Activated naive CD8-positive, alpha-beta T cell treated with anti-CD3 and anti-CD28 coated beads, Interleukin-2, amount 10 ng/mL, durations not matched to agents 7 days and 5 days (primary cell): Measurements from ENCODE around the gene OR6N2. TPM values are rescaled to one million over a fixed set of nuclear protein-coding genes. Genes with fewer than 3 reads are reported as not detected.

Source experiments
- ATAC-seq: fragments of 150-1000 bp; cut with Tn5 transposase; one replicate; pipeline ENCODE4 v1.10.0; 2021; ENCODE audit warnings: low read depth, moderate library complexity
- POLR2A ChIA-PET: fragments of 350-600 bp; sonication (Branson Sonifier 250); formaldehyde crosslinking; loops from one replicate; lab custom pipeline; 2021; ENCODE audit warnings: antibody characterized with exemption; lab: Charles Lee
- DNase-seq: peaks from one replicate; pipeline ENCODE4 v3.0.0; 2021
- H3K27ac Mint-ChIP-seq: one replicate; pipeline ENCODE4 v1.8.0; 2022; ENCODE audit warnings: mild to moderate bottlenecking, mixed read lengths
- H3K27me3 Mint-ChIP-seq: one replicate; pipeline ENCODE4 v1.8.0; 2022; ENCODE audit warnings: mild to moderate bottlenecking, moderate library complexity, mixed read lengths
- H3K36me3 Mint-ChIP-seq: one replicate; pipeline ENCODE4 v1.8.0; 2021; ENCODE audit warnings: mild to moderate bottlenecking, mixed read lengths
- H3K4me1 Mint-ChIP-seq: one replicate; pipeline ENCODE4 v1.8.0; 2021; ENCODE audit warnings: mixed read lengths
- H3K4me3 Mint-ChIP-seq: one replicate; pipeline ENCODE4 v1.8.0; 2022; ENCODE audit warnings: mild to moderate bottlenecking, moderate library complexity, mixed read lengths
- H3K9me3 Mint-ChIP-seq: one replicate; pipeline ENCODE4 v1.8.0; 2021; ENCODE audit warnings: mixed read lengths
- total RNA-seq, 2 experiments: library from RNA; stranded (reverse); gene quantifications; one replicate each; pipeline ENCODE4 v1.2.3, GENCODE V29; 2021

OR6N2 gene
- total RNA-seq = not detected

DNA sequence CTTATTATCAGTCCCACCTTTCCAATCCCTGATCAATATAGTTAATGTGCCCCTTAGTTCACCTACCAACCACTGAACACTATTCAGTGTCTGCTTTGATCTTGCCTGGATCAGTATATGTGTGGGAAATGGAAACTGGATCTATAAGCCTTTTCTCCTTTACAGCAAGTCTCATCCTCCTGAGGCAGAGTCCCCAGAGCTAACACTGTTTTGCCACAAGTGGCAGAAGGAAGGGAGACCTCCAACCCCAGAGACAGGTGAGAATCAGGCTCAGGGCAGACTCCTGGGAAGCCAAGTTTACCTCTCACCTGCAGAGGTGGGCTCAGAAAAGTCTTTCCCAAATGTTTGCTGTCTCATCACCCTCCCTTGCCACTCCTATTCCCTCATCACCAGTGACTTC lies at the start of gene OR6N2:
Gene OR6N2, minus strand, starts transcription at position 101 of the 400 bp plus-strand sequence. CDS start 3,569 bp downstream, outside the sequence.
- H3K27me3 Mint-ChIP-seq = peaks cover 7% of the 10 kb centered on the region
- no peaks in the 10 kb centered on the region for H3K36me3 Mint-ChIP-seq
- H3K9me3 Mint-ChIP-seq = no peaks in the 10 kb centered on the region
- H3K4me3 Mint-ChIP-seq = no peak within 1 kb of the TSS
- DNase-seq (no peak), ATAC-seq (no peak)
- no peak within 1 kb of the TSS for H3K27ac Mint-ChIP-seq
- H3K4me1 Mint-ChIP-seq = no peaks in the 10 kb centered on the region
- POLR2A ChIA-PET = no interaction called here

- POLR2A ChIA-PET = no interaction called here
- Mint-ChIP-seq H3K27ac (no peak overlapping the region), H3K4me3 (no peak overlapping the region), H3K4me1 (no peaks in the 10 kb centered on the region), H3K36me3 (no peaks in the 10 kb centered on the region), H3K9me3 (peaks cover 9% of the 10 kb centered on the region), H3K27me3 (peaks cover 3% of the 10 kb centered on the region)
- DNase-seq (no peak), ATAC-seq (no peak)
Observed at GRCh38 chr1:158830074-158830677, 49.2 kb upstream of the OR6N2 start.

GRCh38 chr1:158821723-158822122 lies 40.7 kb upstream of the OR6N2 start:
- Mint-ChIP-seq H3K9me3 (no peaks in the 10 kb centered on the region), H3K4me3 (no peak overlapping the region), H3K36me3 (no peaks in the 10 kb centered on the region), H3K27me3 (peaks cover 4% of the 10 kb centered on the region), H3K27ac (no peak overlapping the region), H3K4me1 (no peaks in the 10 kb centered on the region)
- ATAC-seq (no peak), DNase-seq (no peak)
- POLR2A ChIA-PET = no interaction called here

- Mint-ChIP-seq H3K9me3 (no peaks in the 10 kb centered on the region), H3K27me3 (peaks cover 2% of the 10 kb centered on the region), H3K4me1 (no peaks in the 10 kb centered on the region), H3K4me3 (no peak overlapping the region), H3K27ac (no peak overlapping the region), H3K36me3 (no peaks in the 10 kb centered on the region)
- ATAC-seq (no peak), DNase-seq (no peak)
- POLR2A ChIA-PET = no interaction called here
Observed at GRCh38 chr1:158819461-158820443, 38.7 kb upstream of the OR6N2 start.

DNA sequence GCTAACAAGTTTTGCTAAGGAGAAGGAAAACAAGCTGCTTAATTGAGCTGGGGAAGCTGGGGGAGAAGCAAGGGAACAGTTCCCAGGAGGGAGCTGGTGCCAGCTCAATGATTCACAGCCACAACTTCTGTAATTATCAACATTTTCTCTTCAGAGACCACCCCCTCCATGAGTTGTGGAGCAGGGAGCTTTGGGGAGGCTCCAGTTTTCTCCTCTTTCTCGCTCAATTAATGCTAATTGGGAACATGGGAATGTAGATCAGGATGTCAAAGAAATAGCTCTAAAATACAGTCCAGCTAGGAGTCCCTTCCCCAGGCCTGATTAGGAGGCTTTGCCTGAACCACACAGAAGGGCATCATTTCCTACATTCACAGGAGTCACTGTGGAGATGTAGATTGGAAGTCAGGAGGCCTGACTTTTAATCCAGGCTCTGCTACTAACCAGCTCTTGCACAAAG lies 38.0 kb upstream of the OR6N2 start:
- Mint-ChIP-seq H3K4me3 (no peak overlapping the region), H3K27me3 (peaks cover 2% of the 10 kb centered on the region), H3K27ac (no peak overlapping the region), H3K9me3 (no peaks in the 10 kb centered on the region), H3K36me3 (no peaks in the 10 kb centered on the region), H3K4me1 (no peaks in the 10 kb centered on the region)
- DNase-seq (no peak), ATAC-seq (no peak)
- POLR2A ChIA-PET = no interaction called here

GRCh38 chr1:158818560-158818959 lies 37.6 kb upstream of the OR6N2 start:
- DNase-seq (no peak), ATAC-seq (no peak)
- peaks cover 2% of the 10 kb centered on the region for H3K27me3 Mint-ChIP-seq
- H3K4me1 Mint-ChIP-seq = no peaks in the 10 kb centered on the region
- POLR2A ChIA-PET = no interaction called here
- no peak overlapping the region for H3K4me3 Mint-ChIP-seq
- H3K27ac Mint-ChIP-seq = no peak overlapping the region
- no peaks in the 10 kb centered on the region for H3K36me3 Mint-ChIP-seq
- H3K9me3 Mint-ChIP-seq = no peaks in the 10 kb centered on the region

DNA sequence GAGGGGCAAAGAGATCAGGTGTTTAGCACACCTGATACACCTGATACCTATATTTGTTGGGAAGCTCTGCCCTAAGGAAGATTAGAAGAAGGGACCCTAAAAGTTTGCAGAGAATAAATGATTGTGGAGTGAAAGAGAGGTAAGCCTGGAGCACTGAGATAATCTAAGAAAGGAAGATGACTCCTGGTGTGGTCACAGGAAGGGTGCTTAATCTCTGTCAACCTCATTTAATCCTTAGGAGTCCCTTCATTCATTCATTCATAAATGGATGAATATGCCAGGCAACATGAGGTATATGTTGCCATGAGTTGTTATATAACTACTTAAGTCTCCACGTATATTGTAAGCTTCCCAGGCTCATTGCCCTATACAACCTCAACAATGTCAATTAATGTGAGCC lies 34.0 kb upstream of the OR6N2 start:
- H3K27me3 Mint-ChIP-seq = peaks cover 2% of the 10 kb centered on the region
- no peaks in the 10 kb centered on the region for H3K36me3 Mint-ChIP-seq
- no peak overlapping the region for H3K4me3 Mint-ChIP-seq
- ATAC-seq (no peak), DNase-seq (no peak)
- POLR2A ChIA-PET = no interaction called here
- no peaks in the 10 kb centered on the region for H3K4me1 Mint-ChIP-seq
- no peaks in the 10 kb centered on the region for H3K9me3 Mint-ChIP-seq
- H3K27ac Mint-ChIP-seq = no peak overlapping the region

DNA sequence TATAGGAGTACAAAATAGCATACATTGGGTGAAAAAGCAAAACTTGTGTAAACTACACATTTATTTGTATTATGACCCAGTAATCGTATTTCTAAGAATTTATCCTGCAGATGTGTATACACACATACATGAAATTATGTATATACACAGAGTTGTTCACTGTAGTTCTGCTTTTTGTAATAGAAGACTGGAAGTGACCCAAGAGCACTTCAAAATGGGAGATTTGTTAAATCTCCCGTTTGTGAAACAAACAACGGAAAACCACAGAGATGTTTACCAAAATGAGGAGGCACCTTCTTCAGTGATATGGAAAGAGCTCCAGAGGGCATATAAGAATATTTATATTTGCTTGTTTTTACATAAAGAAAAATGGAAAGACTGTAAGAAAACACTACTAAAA lies 32.2 kb upstream of the OR6N2 start:
- ATAC-seq = no peak
- POLR2A ChIA-PET = no interaction called here
- no peak for DNase-seq
- Mint-ChIP-seq H3K9me3 (no peaks in the 10 kb centered on the region), H3K4me3 (no peak overlapping the region), H3K27ac (no peak overlapping the region), H3K4me1 (no peaks in the 10 kb centered on the region), H3K27me3 (peaks cover 2% of the 10 kb centered on the region), H3K36me3 (no peaks in the 10 kb centered on the region)

GRCh38 chr1:158812336-158812735 lies 31.3 kb upstream of the OR6N2 start:
- no peak for DNase-seq
- POLR2A ChIA-PET = no interaction called here
- no peak overlapping the region for H3K4me3 Mint-ChIP-seq
- no peaks in the 10 kb centered on the region for H3K9me3 Mint-ChIP-seq
- H3K27me3 Mint-ChIP-seq = peaks cover 4% of the 10 kb centered on the region
- no peaks in the 10 kb centered on the region for H3K36me3 Mint-ChIP-seq
- no peak for ATAC-seq
- no peaks in the 10 kb centered on the region for H3K4me1 Mint-ChIP-seq
- no peak overlapping the region for H3K27ac Mint-ChIP-seq

DNA sequence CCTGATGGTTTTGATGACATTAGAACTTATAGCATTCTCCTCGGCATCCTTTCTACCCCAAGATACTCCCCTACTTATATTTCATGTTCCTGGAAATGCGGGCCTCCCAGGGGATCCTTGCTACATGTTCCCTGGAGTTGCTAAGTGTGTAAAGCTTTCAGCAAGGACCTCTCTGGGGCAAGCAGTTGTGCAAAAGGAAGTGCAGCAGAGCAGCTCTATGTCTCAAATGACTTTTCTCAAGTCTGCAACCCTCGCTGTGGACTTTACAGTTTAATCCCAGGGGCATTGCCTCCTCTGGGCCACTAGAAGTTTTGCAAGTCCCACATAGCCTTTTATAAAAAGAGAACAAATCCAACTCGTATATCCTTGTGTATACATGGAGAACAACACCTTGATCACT lies 29.3 kb upstream of the OR6N2 start:
- H3K27ac Mint-ChIP-seq = no peak overlapping the region
- peaks cover 10% of the 10 kb centered on the region for H3K27me3 Mint-ChIP-seq
- DNase-seq (no peak), ATAC-seq (no peak)
- H3K36me3 Mint-ChIP-seq = no peaks in the 10 kb centered on the region
- POLR2A ChIA-PET = no interaction called here
- H3K9me3 Mint-ChIP-seq = no peaks in the 10 kb centered on the region
- no peak overlapping the region for H3K4me3 Mint-ChIP-seq
- H3K4me1 Mint-ChIP-seq = no peaks in the 10 kb centered on the region

GRCh38 chr1:158809862-158810261 lies 28.9 kb upstream of the OR6N2 start:
- POLR2A ChIA-PET = no interaction called here
- no peaks in the 10 kb centered on the region for H3K36me3 Mint-ChIP-seq

GRCh38 chr1:158809256-158809655 lies 28.3 kb upstream of the OR6N2 start:
- DNase-seq (no peak), ATAC-seq (no peak)
- H3K4me1 Mint-ChIP-seq = no peaks in the 10 kb centered on the region
- no peaks in the 10 kb centered on the region for H3K9me3 Mint-ChIP-seq
- POLR2A ChIA-PET = no interaction called here
- H3K27me3 Mint-ChIP-seq = peaks cover 10% of the 10 kb centered on the region
- H3K36me3 Mint-ChIP-seq = no peaks in the 10 kb centered on the region
- no peak overlapping the region for H3K4me3 Mint-ChIP-seq
- no peak overlapping the region for H3K27ac Mint-ChIP-seq

More at GRCh38 chr1:158809862-158810261, 28.9 kb upstream of the OR6N2 start:
- ATAC-seq = no peak
- Mint-ChIP-seq H3K4me3 (no peak overlapping the region), H3K27ac (no peak overlapping the region), H3K27me3 (peaks cover 10% of the 10 kb centered on the region), H3K9me3 (no peaks in the 10 kb centered on the region), H3K4me1 (no peaks in the 10 kb centered on the region)
- DNase-seq = no peak

- POLR2A ChIA-PET = no interaction called here
- Mint-ChIP-seq H3K27ac (no peak overlapping the region), H3K36me3 (no peaks in the 10 kb centered on the region), H3K4me3 (no peak overlapping the region), H3K4me1 (no peaks in the 10 kb centered on the region), H3K9me3 (no peaks in the 10 kb centered on the region), H3K27me3 (peaks cover 18% of the 10 kb centered on the region)
- DNase-seq (no peak), ATAC-seq (no peak)
Observed at GRCh38 chr1:158806916-158807536, 26.0 kb upstream of the OR6N2 start.
